Ishikawa (cell line): ENCODE results near the gene AQP2.

Experiments
- EGR1 ChIP-seq: IDR thresholded peaks from 2 replicates; pipeline ENCODE4 v1.6.1; 2012
- EP300 ChIP-seq: IDR thresholded peaks from 2 replicates; pipeline ENCODE4 v1.6.1; 2012; ENCODE audit warnings: borderline replicate concordance
- FOXM1 ChIP-seq: IDR thresholded peaks from 2 replicates; pipeline ENCODE4 v1.6.1; 2012; ENCODE audit warnings: low read depth, borderline replicate concordance
- NFIC ChIP-seq: IDR thresholded peaks from 2 replicates; pipeline ENCODE4 v1.6.1; 2012
- RAD21 ChIP-seq: IDR thresholded peaks from 2 replicates; pipeline ENCODE4 v1.6.1; 2012; ENCODE audit warnings: low read depth
- TAF1 ChIP-seq: IDR thresholded peaks from 2 replicates; pipeline ENCODE4 v1.6.1; 2012; ENCODE audit warnings: low read depth, mild to moderate bottlenecking
- TEAD4 ChIP-seq: IDR thresholded peaks from 2 replicates; pipeline ENCODE4 v1.6.1; 2012
- YY1 ChIP-seq: IDR thresholded peaks from 2 replicates; pipeline ENCODE4 v1.6.1; 2012; ENCODE audit warnings: low read depth
- TF ChIP-seq, protein P1 (sequence below): IDR thresholded peaks from 2 replicates; pipeline ENCODE4 v1.6.1; 2012
- TF ChIP-seq, protein P2 (sequence below): IDR thresholded peaks from 2 replicates; pipeline ENCODE4 v1.6.1; 2012

DNA sequence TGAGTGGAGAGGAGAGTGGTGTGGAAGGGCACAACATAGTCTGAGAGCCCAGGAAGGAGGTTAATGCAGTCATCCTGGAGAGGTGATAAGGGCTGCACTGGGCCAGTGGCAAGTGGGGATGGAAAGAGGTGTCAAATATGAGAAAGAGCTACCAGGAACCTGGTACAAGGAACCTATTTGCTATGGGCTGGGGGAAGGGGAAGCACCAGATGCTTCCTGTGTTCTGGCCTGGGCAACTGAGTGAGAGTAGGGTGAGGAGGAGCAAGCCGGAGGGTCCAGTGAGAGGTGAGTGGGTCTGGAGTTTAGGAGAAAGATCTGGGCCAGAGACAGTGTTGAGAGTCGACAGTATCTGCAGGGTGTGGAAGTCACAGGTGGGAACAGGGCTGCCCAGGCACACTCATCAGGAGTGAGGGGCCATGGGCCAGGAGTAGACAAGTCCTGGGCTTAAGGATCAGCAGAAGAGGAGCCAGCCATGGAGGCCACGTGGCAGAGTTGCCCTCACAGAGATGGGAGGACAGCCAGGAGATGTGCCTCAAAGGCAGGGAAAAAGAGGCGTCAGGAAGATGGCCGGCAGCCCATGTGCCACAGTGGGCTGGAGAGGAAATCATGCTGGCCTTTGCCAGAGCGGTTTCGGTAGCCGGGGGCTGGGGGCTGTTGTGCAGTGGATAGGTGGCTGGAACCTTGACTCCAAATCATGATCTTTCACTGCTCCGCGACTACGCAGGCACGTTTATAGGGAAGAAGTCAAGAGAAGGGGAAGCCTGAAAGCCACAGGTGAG, 19.3 kb downstream of the AQP2 start:
- TF ChIP-seq TEAD4 (no peak), RAD21 (no peak), NFIC (no peak), TAF1 (no peak), EP300 (no peak), EGR1 (no peak), FOXM1 (no peak), YY1 (no peak)
- TF ChIP-seq, protein P1, sequence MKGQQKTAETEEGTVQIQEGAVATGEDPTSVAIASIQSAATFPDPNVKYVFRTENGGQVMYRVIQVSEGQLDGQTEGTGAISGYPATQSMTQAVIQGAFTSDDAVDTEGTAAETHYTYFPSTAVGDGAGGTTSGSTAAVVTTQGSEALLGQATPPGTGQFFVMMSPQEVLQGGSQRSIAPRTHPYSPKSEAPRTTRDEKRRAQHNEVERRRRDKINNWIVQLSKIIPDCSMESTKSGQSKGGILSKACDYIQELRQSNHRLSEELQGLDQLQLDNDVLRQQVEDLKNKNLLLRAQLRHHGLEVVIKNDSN, result no peak
- TF ChIP-seq, protein P2, sequence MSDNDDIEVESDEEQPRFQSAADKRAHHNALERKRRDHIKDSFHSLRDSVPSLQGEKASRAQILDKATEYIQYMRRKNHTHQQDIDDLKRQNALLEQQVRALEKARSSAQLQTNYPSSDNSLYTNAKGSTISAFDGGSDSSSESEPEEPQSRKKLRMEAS, result no peak
